Osteoblast (primary cell): Measurements from ENCODE around the gene SPTBN5. TPM values are rescaled to one million over a fixed set of nuclear protein-coding genes. Genes with fewer than 3 reads are reported as not detected.

ENCODE experiments used
- DNase-seq: peaks from one replicate; pipeline ENCODE4 v3.0.0; 2011; ENCODE audit warnings: low spot score, mixed read lengths; ENCODE audit not compliant: insufficient read length; ENCODE audit errors: missing footprints
- H2AFZ ChIP-seq: 2 replicates; pipeline ENCODE4 v1.6.0; 2011; ENCODE audit warnings: mild to moderate bottlenecking, low read length
- H3K27ac ChIP-seq: 2 replicates; pipeline ENCODE4 v1.5.1; 2011; ENCODE audit warnings: mild to moderate bottlenecking, low read depth, low read length, moderate library complexity
- H3K27me3 ChIP-seq: 2 replicates; pipeline ENCODE4 v1.6.0; 2012; ENCODE audit warnings: mild to moderate bottlenecking, control low read depth, inconsistent platforms, low read length, moderate library complexity; ENCODE audit not compliant: insufficient read depth
- H3K36me3 ChIP-seq: 2 replicates; pipeline ENCODE4 v1.5.1; 2011; ENCODE audit warnings: mild to moderate bottlenecking, low read length, control low read depth, moderate library complexity; ENCODE audit not compliant: insufficient read depth
- H3K4me1 ChIP-seq: 2 replicates; pipeline ENCODE4 v1.5.1; 2011; ENCODE audit warnings: mild to moderate bottlenecking, low read length, control low read depth, moderate library complexity; ENCODE audit not compliant: insufficient read depth
- H3K4me2 ChIP-seq: 2 replicates; pipeline ENCODE4 v1.6.0; 2011; ENCODE audit warnings: mild to moderate bottlenecking, low read length; ENCODE audit not compliant: insufficient read depth
- H3K4me3 ChIP-seq: fragments of 200-600 bp; sonication (generic); 3 replicates; pipeline ENCODE4 v1.5.1; 2012; ENCODE audit warnings: mild to moderate bottlenecking, low read length, inconsistent platforms; ENCODE audit not compliant: insufficient read depth
- H3K79me2 ChIP-seq: 2 replicates; pipeline ENCODE4 v1.6.0; 2012; ENCODE audit warnings: mild to moderate bottlenecking, low read length, control low read depth, inconsistent platforms; ENCODE audit not compliant: insufficient read depth
- H3K9me3 ChIP-seq: 2 replicates; pipeline ENCODE4 v1.5.1; 2011; ENCODE audit warnings: low read depth, low read length, control low read depth
- H4K20me1 ChIP-seq: 2 replicates; pipeline ENCODE4 v1.6.0; 2012; ENCODE audit warnings: mild to moderate bottlenecking, low read length, control low read depth; ENCODE audit not compliant: insufficient read depth
- CTCF ChIP-seq: IDR thresholded peaks from 2 replicates; pipeline ENCODE4 v1.5.1; 2011; ENCODE audit warnings: mild to moderate bottlenecking, low read depth, low read length, moderate library complexity; ENCODE audit errors: extremely low read depth
- total RNA-seq: library from RNA; depleted of rRNA; stranded (reverse); fragments of >200 nt; gene quantifications from 2 replicates; pipeline ENCODE4 v1.2.3, GENCODE V29; 2012

The SPTBN5 gene
- total RNA-seq, 1 donor, result 0.36 TPM

- peak; percentile 66 for DNase-seq
- TF ChIP-seq CTCF, result no peak
- Histone ChIP-seq H3K4me2 (no peak overlapping the region), H3K36me3 (peaks cover 38% of the 10 kb centered on the region), H3K9me3 (no peaks in the 10 kb centered on the region), H3K79me2 (peaks cover 18% of the 10 kb centered on the region), H3K4me3 (no peak overlapping the region), H4K20me1 (peaks cover 9% of the 10 kb centered on the region), H3K27me3 (no peaks in the 10 kb centered on the region), H3K4me1 (peaks cover 6% of the 10 kb centered on the region), H3K27ac (no peak overlapping the region), H2AFZ (no peak overlapping the region)
These were observed 83.0 kb downstream of the SPTBN5 start for GRCh38 chr15:41810651-41811431.

- H2AFZ ChIP-seq, result no peak overlapping the region
- no peak for TF ChIP-seq CTCF
- DNase-seq, result no peak
- peaks cover 31% of the 10 kb centered on the region for H3K36me3 ChIP-seq
- no peaks in the 10 kb centered on the region for H3K27me3 ChIP-seq
- no peaks in the 10 kb centered on the region for H3K9me3 ChIP-seq
- peaks cover 6% of the 10 kb centered on the region for H3K4me1 ChIP-seq
- peaks cover 11% of the 10 kb centered on the region for H4K20me1 ChIP-seq
- H3K79me2 ChIP-seq, result peaks cover 27% of the 10 kb centered on the region
- H3K4me2 ChIP-seq, result no peak overlapping the region
- H3K4me3 ChIP-seq, result no peak overlapping the region
- no peak overlapping the region for H3K27ac ChIP-seq
These were observed 84.2 kb downstream of the SPTBN5 start for GRCh38 chr15:41809526-41810220.

GRCh38 chr15:41809121-41809520 is 84.7 kb downstream of the SPTBN5 start:
- no peak overlapping the region for H3K4me3 ChIP-seq
- DNase-seq, result peak; percentile 79
- no peak overlapping the region for H3K4me2 ChIP-seq
- H3K27ac ChIP-seq, result no peak overlapping the region
- peaks cover 15% of the 10 kb centered on the region for H4K20me1 ChIP-seq
- peaks cover 6% of the 10 kb centered on the region for H3K4me1 ChIP-seq
- H3K27me3 ChIP-seq, result no peaks in the 10 kb centered on the region
- no peak overlapping the region for H2AFZ ChIP-seq
- H3K9me3 ChIP-seq, result no peaks in the 10 kb centered on the region
- H3K36me3 ChIP-seq, result peaks cover 26% of the 10 kb centered on the region
- H3K79me2 ChIP-seq, result peaks cover 32% of the 10 kb centered on the region
- TF ChIP-seq CTCF, result no peak
